GM23338 (cell line): ENCODE measurements around the gene CELF2. TPM values are rescaled to one million over a fixed set of nuclear protein-coding genes. Genes with fewer than 3 reads are reported as not detected.

Experiments used
- ATAC-seq: fragments of 200-7000 bp; cut with Tn5 transposase; 3 replicates; pipeline ENCODE4 v1.9.1; 2020
- DNase-seq: peaks from one replicate; pipeline ENCODE4 v3.0.0-alpha.2; 2015; ENCODE audit warnings: low spot score
- H2AFZ ChIP-seq: fragments of 200-600 bp; sonication (generic); 2 replicates; pipeline ENCODE4 v1.8.0; 2016; ENCODE audit warnings: antibody characterized with exemption, mild to moderate bottlenecking, moderate library complexity
- H3F3A ChIP-seq: fragments of 200-600 bp; sonication (generic); replicated peaks from 2 replicates; pipeline ENCODE4 v1.8.0; 2017; ENCODE audit warnings: antibody characterized with exemption, mixed run types, low read depth
- H3K27ac ChIP-seq: fragments of 200-600 bp; sonication (generic); 2 replicates; pipeline ENCODE4 v1.6.1; 2016; ENCODE audit warnings: low read depth
- H3K27me3 ChIP-seq: fragments of 200-600 bp; sonication (generic); 2 replicates; pipeline ENCODE4 v1.8.0; 2016; ENCODE audit warnings: mild to moderate bottlenecking, mixed run types, moderate library complexity; ENCODE audit not compliant: insufficient read depth
- H3K36me3 ChIP-seq: fragments of 200-600 bp; sonication (generic); 2 replicates; pipeline ENCODE4 v1.8.0; 2016; ENCODE audit warnings: mild to moderate bottlenecking; ENCODE audit not compliant: insufficient read depth
- H3K4me1 ChIP-seq: fragments of 200-600 bp; sonication (generic); 2 replicates; pipeline ENCODE4 v1.8.0; 2016; ENCODE audit warnings: mild to moderate bottlenecking, moderate library complexity; ENCODE audit not compliant: insufficient read depth
- H3K4me2 ChIP-seq: fragments of 200-600 bp; sonication (generic); 2 replicates; pipeline ENCODE4 v1.7.1; 2017; ENCODE audit warnings: mixed run types
- H3K4me3 ChIP-seq: fragments of 200-600 bp; sonication (generic); 2 replicates; pipeline ENCODE4 v1.6.1; 2016; ENCODE audit warnings: mixed run types
- H3K79me2 ChIP-seq: fragments of 200-600 bp; sonication (generic); replicated peaks from 2 replicates; pipeline ENCODE4 v1.8.0; 2017; ENCODE audit warnings: mild to moderate bottlenecking; ENCODE audit not compliant: insufficient read depth
- H3K9me2 ChIP-seq: fragments of 200-600 bp; sonication (generic); 2 replicates; pipeline ENCODE4 v1.8.0; 2017; ENCODE audit not compliant: insufficient read depth
- H4K20me1 ChIP-seq: fragments of 200-600 bp; sonication (generic); replicated peaks from 2 replicates; pipeline ENCODE4 v1.8.0; 2017; ENCODE audit warnings: mild to moderate bottlenecking; ENCODE audit not compliant: insufficient read depth
- H3K27ac Mint-ChIP-seq: 2 replicates; pipeline ENCODE4 v1.8.0; 2020; ENCODE audit warnings: inconsistent platforms, mild to moderate bottlenecking, moderate library complexity, mixed read lengths
- H3K27me3 Mint-ChIP-seq: 3 replicates; pipeline ENCODE4 v1.8.0; 2022; ENCODE audit warnings: low read depth, mild to moderate bottlenecking, moderate library complexity, mixed read lengths, inconsistent platforms; ENCODE audit not compliant: insufficient read depth, poor library complexity
- H3K36me3 Mint-ChIP-seq: 3 replicates; pipeline ENCODE4 v1.8.0; 2021; ENCODE audit warnings: low read depth, mild to moderate bottlenecking, inconsistent platforms, moderate library complexity, mixed read lengths
- H3K4me1 Mint-ChIP-seq: 3 replicates; pipeline ENCODE4 v1.8.0; 2020; ENCODE audit warnings: mild to moderate bottlenecking, inconsistent platforms, mixed read lengths
- H3K4me3 Mint-ChIP-seq: 3 replicates; pipeline ENCODE4 v1.8.0; 2021; ENCODE audit warnings: moderate library complexity, mild to moderate bottlenecking, inconsistent platforms, mixed read lengths
- H3K9me3 Mint-ChIP-seq: 3 replicates; pipeline ENCODE4 v1.8.0; 2020; ENCODE audit warnings: moderate library complexity, mild to moderate bottlenecking, inconsistent platforms, mixed read lengths
- CREB1 ChIP-seq: fragments of 250-450 bp; sonication (Bioruptor Pico); IDR thresholded peaks from 2 replicates; pipeline ENCODE4 v1.5.0; 2020; ENCODE audit warnings: low read depth, mild to moderate bottlenecking, moderate library complexity
- CTCF ChIP-seq, 2 experiments: fragments of 200-600 bp in 1 of 2; sonication (generic) in 1 of 2; conservative IDR thresholded peaks; 2 replicates each; pipeline versions ENCODE4 v1.5.1 to v1.6.1; 2016 to 2017; ENCODE audit warnings: antibody characterized with exemption in 2 of 2, low read depth in 2 of 2, mild to moderate bottlenecking in 2 of 2, moderate library complexity in 1 of 2
- ETS1 ChIP-seq: IDR thresholded peaks from 2 replicates; pipeline ENCODE4 v1.6.1; 2016; ENCODE audit warnings: antibody characterized with exemption
- EZH2 ChIP-seq: fragments of 200-600 bp; sonication (generic); IDR thresholded peaks from one replicate; pipeline ENCODE4 v1.8.0; 2017; ENCODE audit warnings: antibody characterized with exemption, mild to moderate bottlenecking, low read depth; ENCODE audit not compliant: unreplicated experiment
- EZH2phosphoT487 ChIP-seq: fragments of 200-600 bp; sonication (generic); IDR thresholded peaks from one replicate; pipeline ENCODE4 v1.8.1; 2018; ENCODE audit warnings: antibody characterized with exemption; ENCODE audit not compliant: unreplicated experiment
- JUNB ChIP-seq: IDR thresholded peaks from one replicate; pipeline ENCODE4 v1.6.1; 2016; ENCODE audit warnings: antibody characterized with exemption; ENCODE audit not compliant: unreplicated experiment
- NANOG ChIP-seq: IDR thresholded peaks from 2 replicates; pipeline ENCODE4 v1.6.1; 2016; ENCODE audit warnings: antibody characterized with exemption, borderline replicate concordance
- POLR2AphosphoS5 ChIP-seq: IDR thresholded peaks from 2 replicates; pipeline ENCODE4 v1.6.1; 2016; ENCODE audit warnings: antibody characterized with exemption, low read depth
- REST ChIP-seq: IDR thresholded peaks from one replicate; pipeline ENCODE4 v1.6.1; 2018; ENCODE audit warnings: antibody characterized with exemption; ENCODE audit not compliant: unreplicated experiment
- STAT1 ChIP-seq: IDR thresholded peaks from one replicate; pipeline ENCODE4 v1.6.1; 2016; ENCODE audit warnings: antibody characterized with exemption; ENCODE audit not compliant: unreplicated experiment
- ZNF114 ChIP-seq: fragments of 250-450 bp; sonication (Bioruptor Pico); IDR thresholded peaks from 2 replicates; pipeline ENCODE4 v1.5.0; 2020; ENCODE audit warnings: mild to moderate bottlenecking, moderate library complexity
- ZNF331 ChIP-seq: fragments of 250-450 bp; sonication (Bioruptor Pico); IDR thresholded peaks from 2 replicates; pipeline ENCODE4 v1.5.0; 2020; ENCODE audit warnings: low read depth, mild to moderate bottlenecking, moderate library complexity
- ZNF462 ChIP-seq: fragments of 250-450 bp; sonication (Bioruptor Pico); IDR thresholded peaks from 2 replicates; pipeline ENCODE4 v1.5.0; 2020; ENCODE audit warnings: mild to moderate bottlenecking, moderate library complexity
- polyA plus RNA-seq: library from polyadenylated mRNA; unstranded; fragments of >200 nt; fragmentation: Nextera tagmentation; extraction: Ambion mirVana; gene quantifications from 2 replicates; pipeline ENCODE4 v1.2.1, GENCODE V29; 2016
- total RNA-seq: library from RNA; depleted of rRNA; stranded (reverse); fragments of >200 nt; shearing (Covaris generic); gene quantifications from 2 replicates; pipeline ENCODE4 v1.2.3, GENCODE V29; 2014

CELF2 gene
- total and polyA plus RNA-seq, 2 experiments from 2014 or later = 18.1 to 22.5 TPM

GRCh38 chr10:11326241-11326640, 308.6 kb downstream of the CELF2 start:
- Histone ChIP-seq H3K79me2 (no peaks in the 10 kb centered on the region), H3K27ac (no peak overlapping the region), H3K4me1 (peaks cover 32% of the 10 kb centered on the region), H3K4me2 (no peak overlapping the region), H3F3A (no peaks in the 10 kb centered on the region), H3K36me3 (no peaks in the 10 kb centered on the region), H2AFZ (no peak overlapping the region), H4K20me1 (peaks cover 3% of the 10 kb centered on the region; the same call in 1 of the 2 replicates), H3K9me2 (no peaks in the 10 kb centered on the region), H3K27me3 (no peaks in the 10 kb centered on the region), H3K4me3 (no peak overlapping the region)
- Mint-ChIP-seq H3K27me3 (peaks cover 4% of the 10 kb centered on the region), H3K4me3 (no peak overlapping the region), H3K9me3 (no peaks in the 10 kb centered on the region), H3K27ac (no peak overlapping the region), H3K4me1 (peaks cover 23% of the 10 kb centered on the region), H3K36me3 (no peaks in the 10 kb centered on the region)
- ATAC-seq (no peak), DNase-seq (no peak)
- TF ChIP-seq ETS1 (no peak), EZH2 (no peak), STAT1 (no peak), CTCF (conservative IDR thresholded peaks at IDR 0.05; ENCODE audit: low read depth in 2 of 2) (no peak), ZNF462 (CRISPR knock-in tag) (no peak), EZH2phosphoT487 (no peak), CREB1 (CRISPR knock-in tag) (no peak), REST (no peak), JUNB (no peak), NANOG (no peak), POLR2AphosphoS5 (no peak), ZNF114 (CRISPR knock-in tag) (no peak), ZNF331 (CRISPR knock-in tag) (no peak)
